WTC11 (cell line): ENCODE measurements around the gene NDRG3. TPM values are rescaled to one million over a fixed set of nuclear protein-coding genes. Genes with fewer than 3 reads are reported as not detected.

Experiments used
- ATAC-seq: fragments of 200-7000 bp; cut with Tn5 transposase; 2 replicates; pipeline ENCODE4 v1.10.0; 2021; ENCODE audit warnings: mild to moderate bottlenecking, moderate library complexity
- CTCF ChIA-PET: fragments of 300-600 bp; sonication (Branson Sonifier 250); formaldehyde crosslinking; loops from one replicate; lab custom pipeline; 2021; ENCODE audit warnings: antibody characterized with exemption; lab: Charles Lee
- POLR2A ChIA-PET: fragments of 350-600 bp; sonication (Branson Sonifier 250); formaldehyde crosslinking; loops from one replicate; lab custom pipeline; 2021; ENCODE audit warnings: antibody characterized with exemption; lab: Charles Lee
- DNase-seq: peaks from one replicate; pipeline ENCODE4 v3.0.0; 2021; ENCODE audit warnings: low spot score
- H3K27ac Mint-ChIP-seq: 2 replicates; pipeline ENCODE4 v1.8.0; 2021; ENCODE audit warnings: mixed read lengths
- H3K27me3 Mint-ChIP-seq: 2 replicates; pipeline ENCODE4 v1.8.0; 2021; ENCODE audit warnings: low read depth, mild to moderate bottlenecking, moderate library complexity, mixed read lengths
- H3K36me3 Mint-ChIP-seq: 2 replicates; pipeline ENCODE4 v1.8.0; 2021; ENCODE audit warnings: mixed read lengths
- H3K4me1 Mint-ChIP-seq: 2 replicates; pipeline ENCODE4 v1.8.0; 2022; ENCODE audit warnings: mixed read lengths
- H3K4me3 Mint-ChIP-seq: 2 replicates; pipeline ENCODE4 v1.8.0; 2021; ENCODE audit warnings: mild to moderate bottlenecking, moderate library complexity, mixed read lengths
- H3K9me3 Mint-ChIP-seq: 2 replicates; pipeline ENCODE4 v1.8.0; 2021; ENCODE audit warnings: mixed read lengths
- ATF2 ChIP-seq: sonication (generic); formaldehyde crosslinking; IDR thresholded peaks from 2 replicates; pipeline ENCODE4 v1.8.1; 2022; ENCODE audit warnings: low read depth, missing genetic modification reagents, borderline replicate concordance
- ETV6 ChIP-seq: sonication (generic); formaldehyde crosslinking; IDR thresholded peaks from 2 replicates; pipeline ENCODE4 v1.8.1; 2022; ENCODE audit warnings: mild to moderate bottlenecking, missing genetic modification reagents
- FOXK1 ChIP-seq: sonication (generic); formaldehyde crosslinking; IDR thresholded peaks from 2 replicates; pipeline ENCODE4 v1.8.0; 2022; ENCODE audit warnings: mild to moderate bottlenecking, moderate library complexity, missing genetic modification reagents
- GABPB1 ChIP-seq: sonication (generic); formaldehyde crosslinking; IDR thresholded peaks from 2 replicates; pipeline ENCODE4 v1.8.1; 2023; ENCODE audit warnings: mild to moderate bottlenecking, missing genetic modification reagents
- KAT7 ChIP-seq: sonication (generic); formaldehyde crosslinking; IDR thresholded peaks from 2 replicates; pipeline ENCODE4 v1.8.1; 2023; ENCODE audit warnings: missing genetic modification reagents, mild to moderate bottlenecking, borderline replicate concordance
- OVOL2 ChIP-seq: fragments of 250-450 bp; sonication (Bioruptor Pico); IDR thresholded peaks from 2 replicates; pipeline ENCODE4 v1.9.0; 2021; ENCODE audit warnings: mild to moderate bottlenecking, borderline replicate concordance
- RORB ChIP-seq: fragments of 250-450 bp; sonication (Bioruptor Pico); IDR thresholded peaks from 2 replicates; pipeline ENCODE4 v1.9.0; 2021; ENCODE audit warnings: mild to moderate bottlenecking
- TCF7 ChIP-seq: sonication (generic); formaldehyde crosslinking; IDR thresholded peaks from 2 replicates; pipeline ENCODE4 v1.8.0; 2022; ENCODE audit warnings: mild to moderate bottlenecking, low read depth, missing genetic modification reagents, moderate library complexity
- ZBTB21 ChIP-seq: sonication (generic); formaldehyde crosslinking; IDR thresholded peaks from 2 replicates; pipeline ENCODE4 v1.8.1; 2023; ENCODE audit warnings: mild to moderate bottlenecking, missing genetic modification reagents, borderline replicate concordance
- ZNF317 ChIP-seq: sonication (generic); formaldehyde crosslinking; IDR thresholded peaks from 2 replicates; pipeline ENCODE4 v1.8.1; 2023; ENCODE audit warnings: low read depth, mild to moderate bottlenecking, moderate library complexity, missing genetic modification reagents, borderline replicate concordance
- ZNF671 ChIP-seq: fragments of 250-450 bp; sonication (Bioruptor Pico); IDR thresholded peaks from 2 replicates; pipeline ENCODE4 v1.8.0; 2021; ENCODE audit warnings: mild to moderate bottlenecking
- total RNA-seq: library from RNA; stranded (reverse); gene quantifications from 3 replicates; pipeline ENCODE4 v1.2.3, GENCODE V29; 2021
- TF ChIP-seq, protein P1 (sequence below): sonication (generic); formaldehyde crosslinking; IDR thresholded peaks from 2 replicates; pipeline ENCODE4 v1.8.0; 2023; ENCODE audit warnings: mild to moderate bottlenecking, missing genetic modification reagents
- TF ChIP-seq, protein P2 (sequence below): fragments of 250-450 bp; sonication (Bioruptor Pico); IDR thresholded peaks from 2 replicates; pipeline ENCODE4 v1.8.0; 2021; ENCODE audit warnings: mild to moderate bottlenecking
- TF ChIP-seq, protein P3 (sequence below): sonication (generic); formaldehyde crosslinking; IDR thresholded peaks from 2 replicates; pipeline ENCODE4 v1.8.1; 2023; ENCODE audit warnings: mild to moderate bottlenecking, missing genetic modification reagents

The NDRG3 gene
- total RNA-seq, 1 experiment from 2014 or later, result 27.0 TPM

GRCh38 chr20:36623444-36623843 lies 122.4 kb downstream of the NDRG3 start:
- Mint-ChIP-seq H3K36me3 (no peaks in the 10 kb centered on the region), H3K4me3 (no peak overlapping the region), H3K27me3 (no peaks in the 10 kb centered on the region), H3K27ac (no peak overlapping the region), H3K9me3 (no peaks in the 10 kb centered on the region), H3K4me1 (peaks cover 9% of the 10 kb centered on the region)
- no peak for DNase-seq
- TF ChIP-seq, protein P1, sequence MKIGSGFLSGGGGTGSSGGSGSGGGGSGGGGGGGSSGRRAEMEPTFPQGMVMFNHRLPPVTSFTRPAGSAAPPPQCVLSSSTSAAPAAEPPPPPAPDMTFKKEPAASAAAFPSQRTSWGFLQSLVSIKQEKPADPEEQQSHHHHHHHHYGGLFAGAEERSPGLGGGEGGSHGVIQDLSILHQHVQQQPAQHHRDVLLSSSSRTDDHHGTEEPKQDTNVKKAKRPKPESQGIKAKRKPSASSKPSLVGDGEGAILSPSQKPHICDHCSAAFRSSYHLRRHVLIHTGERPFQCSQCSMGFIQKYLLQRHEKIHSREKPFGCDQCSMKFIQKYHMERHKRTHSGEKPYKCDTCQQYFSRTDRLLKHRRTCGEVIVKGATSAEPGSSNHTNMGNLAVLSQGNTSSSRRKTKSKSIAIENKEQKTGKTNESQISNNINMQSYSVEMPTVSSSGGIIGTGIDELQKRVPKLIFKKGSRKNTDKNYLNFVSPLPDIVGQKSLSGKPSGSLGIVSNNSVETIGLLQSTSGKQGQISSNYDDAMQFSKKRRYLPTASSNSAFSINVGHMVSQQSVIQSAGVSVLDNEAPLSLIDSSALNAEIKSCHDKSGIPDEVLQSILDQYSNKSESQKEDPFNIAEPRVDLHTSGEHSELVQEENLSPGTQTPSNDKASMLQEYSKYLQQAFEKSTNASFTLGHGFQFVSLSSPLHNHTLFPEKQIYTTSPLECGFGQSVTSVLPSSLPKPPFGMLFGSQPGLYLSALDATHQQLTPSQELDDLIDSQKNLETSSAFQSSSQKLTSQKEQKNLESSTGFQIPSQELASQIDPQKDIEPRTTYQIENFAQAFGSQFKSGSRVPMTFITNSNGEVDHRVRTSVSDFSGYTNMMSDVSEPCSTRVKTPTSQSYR (CRISPR knock-in tag), result no peak
- TF ChIP-seq ZBTB21 (CRISPR knock-in tag), result no peak
- TF ChIP-seq OVOL2, result no peak
- TF ChIP-seq FOXK1, result no peak
- no peak for TF ChIP-seq ZNF317 (CRISPR knock-in tag)
- TF ChIP-seq, protein P2, sequence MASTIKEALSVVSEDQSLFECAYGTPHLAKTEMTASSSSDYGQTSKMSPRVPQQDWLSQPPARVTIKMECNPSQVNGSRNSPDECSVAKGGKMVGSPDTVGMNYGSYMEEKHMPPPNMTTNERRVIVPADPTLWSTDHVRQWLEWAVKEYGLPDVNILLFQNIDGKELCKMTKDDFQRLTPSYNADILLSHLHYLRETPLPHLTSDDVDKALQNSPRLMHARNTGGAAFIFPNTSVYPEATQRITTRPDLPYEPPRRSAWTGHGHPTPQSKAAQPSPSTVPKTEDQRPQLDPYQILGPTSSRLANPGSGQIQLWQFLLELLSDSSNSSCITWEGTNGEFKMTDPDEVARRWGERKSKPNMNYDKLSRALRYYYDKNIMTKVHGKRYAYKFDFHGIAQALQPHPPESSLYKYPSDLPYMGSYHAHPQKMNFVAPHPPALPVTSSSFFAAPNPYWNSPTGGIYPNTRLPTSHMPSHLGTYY (CRISPR knock-in tag), result no peak
- TF ChIP-seq ATF2 (CRISPR knock-in tag), result no peak
- ChIA-PET CTCF (interaction anchor here (0.8 to 2.6 kb wide), 7 partner anchors 11 to 246 kb away, joined by 3 to 12 read pairs (median 6); partner anchors contain the start of genes MYL9 and RAB5IF), POLR2A (interaction anchor here (0.5 kb wide), 1 partner anchor 13 kb away, joined by 3 read pairs; no protein-coding TSS in a partner anchor)
- no peak for ATAC-seq

DNA sequence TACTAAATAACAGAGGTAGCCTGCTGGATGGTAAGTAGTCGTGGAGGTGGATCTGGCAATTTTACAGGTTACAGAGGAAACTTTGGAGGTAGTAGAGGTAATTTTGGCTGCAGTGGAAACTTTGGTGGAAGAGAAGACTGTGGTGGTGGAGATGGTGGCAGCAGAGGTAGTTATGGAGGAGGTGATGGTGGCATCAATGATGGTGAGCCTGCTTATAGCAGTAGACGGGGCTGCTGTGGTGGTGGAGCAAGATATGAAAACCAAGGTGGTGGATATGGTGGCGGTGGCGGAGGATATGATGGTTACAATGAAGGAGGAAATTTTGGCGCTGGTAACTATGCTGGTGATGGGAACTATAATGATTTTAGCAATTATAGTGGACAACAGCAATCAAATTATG lies 125.0 kb downstream of the NDRG3 start:
- POLR2A ChIA-PET, result no interaction called here
- DNase-seq (no peak), ATAC-seq (no peak)
- H3K9me3 Mint-ChIP-seq, result no peaks in the 10 kb centered on the region
- H3K4me1 Mint-ChIP-seq, result peaks cover 9% of the 10 kb centered on the region
- H3K27me3 Mint-ChIP-seq, result no peaks in the 10 kb centered on the region
- TF ChIP-seq ZNF671 (CRISPR knock-in tag) (no peak), ETV6 (CRISPR knock-in tag) (no peak), KAT7 (CRISPR knock-in tag) (no peak), GABPB1 (CRISPR knock-in tag) (no peak), TCF7 (CRISPR knock-in tag) (no peak), RORB (CRISPR knock-in tag) (no peak)
- TF ChIP-seq, protein P3, sequence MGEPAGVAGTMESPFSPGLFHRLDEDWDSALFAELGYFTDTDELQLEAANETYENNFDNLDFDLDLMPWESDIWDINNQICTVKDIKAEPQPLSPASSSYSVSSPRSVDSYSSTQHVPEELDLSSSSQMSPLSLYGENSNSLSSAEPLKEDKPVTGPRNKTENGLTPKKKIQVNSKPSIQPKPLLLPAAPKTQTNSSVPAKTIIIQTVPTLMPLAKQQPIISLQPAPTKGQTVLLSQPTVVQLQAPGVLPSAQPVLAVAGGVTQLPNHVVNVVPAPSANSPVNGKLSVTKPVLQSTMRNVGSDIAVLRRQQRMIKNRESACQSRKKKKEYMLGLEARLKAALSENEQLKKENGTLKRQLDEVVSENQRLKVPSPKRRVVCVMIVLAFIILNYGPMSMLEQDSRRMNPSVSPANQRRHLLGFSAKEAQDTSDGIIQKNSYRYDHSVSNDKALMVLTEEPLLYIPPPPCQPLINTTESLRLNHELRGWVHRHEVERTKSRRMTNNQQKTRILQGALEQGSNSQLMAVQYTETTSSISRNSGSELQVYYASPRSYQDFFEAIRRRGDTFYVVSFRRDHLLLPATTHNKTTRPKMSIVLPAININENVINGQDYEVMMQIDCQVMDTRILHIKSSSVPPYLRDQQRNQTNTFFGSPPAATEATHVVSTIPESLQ (CRISPR knock-in tag), result no peak
- CTCF ChIA-PET, result interaction anchor here (0.7 kb wide), 1 partner anchor 12 kb away, joined by 6 read pairs; no protein-coding TSS in a partner anchor
- no peak overlapping the region for H3K4me3 Mint-ChIP-seq
- no peak overlapping the region for H3K27ac Mint-ChIP-seq
- no peaks in the 10 kb centered on the region for H3K36me3 Mint-ChIP-seq
